ENCODE measurements around the gene SLFN14. TPM values are rescaled to one million over a fixed set of nuclear protein-coding genes. Genes with fewer than 3 reads are reported as not detected.

SLFN14 gene
- total RNA-seq, 1 experiment from 2014 or later = not detected

DNA sequence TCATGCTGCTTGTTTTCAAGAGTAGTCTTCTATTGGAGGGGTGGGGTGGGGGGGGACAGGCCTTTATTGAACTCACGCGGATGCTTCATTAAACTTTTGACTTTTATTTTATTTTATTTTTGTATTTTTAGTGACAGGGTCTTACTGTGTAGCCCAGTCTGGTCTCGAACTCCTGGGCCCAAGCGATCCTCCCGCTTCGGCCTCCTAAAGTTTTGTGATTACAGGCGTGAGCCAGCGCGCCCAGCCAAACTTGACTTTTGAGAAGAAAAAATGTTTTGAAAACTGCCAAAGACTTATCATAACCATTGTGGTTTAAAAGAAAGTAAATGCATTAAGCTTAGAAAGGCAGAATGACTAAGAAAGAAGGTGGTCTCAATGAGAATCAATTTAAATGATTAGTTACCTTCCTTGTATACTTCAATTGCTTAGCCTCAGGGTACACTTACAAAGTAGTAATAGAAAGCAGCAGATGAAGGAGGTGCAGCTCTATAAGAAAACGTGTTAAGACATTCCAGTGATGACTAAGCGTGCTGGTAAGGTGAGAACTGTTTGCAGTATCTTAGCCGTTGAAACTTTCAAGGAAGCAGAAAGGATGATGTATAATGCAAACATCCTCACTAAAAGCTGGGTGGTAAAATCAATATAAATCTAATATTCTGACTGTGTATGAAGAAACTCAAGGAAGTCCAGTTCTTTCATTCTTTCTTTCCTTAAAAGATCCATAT is 27.7 kb upstream of the SLFN14 start:
- H3K9me3 ChIP-seq (ENCODE audit: control insufficient read depth, insufficient read depth, low read depth, low read length) = no peaks in the 10 kb centered on the region
- peaks cover 25% of the 10 kb centered on the region for H3K4me1 ChIP-seq (ENCODE audit: control insufficient read depth, insufficient read depth, low read length)
- H3K27me3 ChIP-seq (ENCODE audit: control insufficient read depth, insufficient read depth, low read length) = no peaks in the 10 kb centered on the region
- in situ Hi-C loops (cut with HindIII; ENCODE audit: low pct_unique_long_range_greater_than_20kb, low sequenced_read_pairs) (no loop called here), intact Hi-C loops (cut with micrococcal nuclease; ENCODE audit: unreplicated experiment) (no loop called here)
- peak; percentile 71 for ATAC-seq
- no peak for TF ChIP-seq SIN3A (IDR thresholded peaks at IDR 0.05; ENCODE audit: borderline replicate concordance, insufficient read depth, low read depth, low read length)
- peak; percentile 76 for TF ChIP-seq POLR2AphosphoS5 (IDR thresholded peaks at IDR 0.05; ENCODE audit: low read depth, low read length)
- peak overlapping the region; percentile 97 for H3K27ac ChIP-seq (ENCODE audit: low read length)
- CTCF ChIA-PET = no interaction called here
- peaks cover 5% of the 10 kb centered on the region for H3K36me3 ChIP-seq (ENCODE audit: control insufficient read depth, insufficient read depth, low read length)
- POLR2A ChIA-PET = interaction anchor here (0.6 to 1.3 kb wide), 4 partner anchors 9 to 138 kb away, joined by 3 to 4 read pairs (median 4); no protein-coding TSS in a partner anchor
- no TSS peak for BruUV-seq (replicated peaks)
- H3K4me3 ChIP-seq (ENCODE audit: low read depth in 2 of 2, low read length in 2 of 2) = peak overlapping the region; percentile 71 to 95
- DNase-seq (ENCODE audit: low read depth, low spot score) = peak; percentile 85

GRCh38 chr17:35587074-35587961 is 26.7 kb upstream of the SLFN14 start, which contains the start of gene AP2B1:
AP2B1 (plus strand) TSS chr17:35587322; CDS start chr17:35594031, 6,709 bp downstream.
- no peaks in the 10 kb centered on the region for H3K9me3 ChIP-seq (ENCODE audit: control insufficient read depth, insufficient read depth, low read depth, low read length)
- H3K4me3 ChIP-seq (ENCODE audit: low read depth in 2 of 2, low read length in 2 of 2) = peak within 1 kb of the TSS; percentile 71 to 95
- in situ Hi-C loops (cut with HindIII; ENCODE audit: low pct_unique_long_range_greater_than_20kb, low sequenced_read_pairs) = no loop called here
- H3K36me3 ChIP-seq (ENCODE audit: control insufficient read depth, insufficient read depth, low read length) = peaks cover 3% of the 10 kb centered on the region; the same call in 1 of the 2 replicates
- H3K27ac ChIP-seq (ENCODE audit: low read length) = peak within 1 kb of the TSS; percentile 97
- peak; percentile 92 for DNase-seq (ENCODE audit: low read depth, low spot score)
- peaks cover 24% of the 10 kb centered on the region for H3K4me1 ChIP-seq (ENCODE audit: control insufficient read depth, insufficient read depth, low read length)
- intact Hi-C loops (cut with micrococcal nuclease; ENCODE audit: unreplicated experiment) = no loop called here
- TSS peak; percentile 91 for BruUV-seq (replicated peaks)
- peak; percentile 91 for ATAC-seq
- POLR2A ChIA-PET = interaction anchor here (1.3 to 1.6 kb wide), 2 partner anchors 9 to 19 kb away, joined by 3 to 5 read pairs; partner anchors contain the start of gene PEX12
- CTCF ChIA-PET = interaction anchor here (0.6 kb wide), 1 partner anchor 19 kb away, joined by 3 read pairs; no protein-coding TSS in a partner anchor
- no peaks in the 10 kb centered on the region for H3K27me3 ChIP-seq (ENCODE audit: control insufficient read depth, insufficient read depth, low read length)
- peak; percentile 78 for TF ChIP-seq POLR2AphosphoS5 (IDR thresholded peaks at IDR 0.05; ENCODE audit: low read depth, low read length)
- no peak for TF ChIP-seq CTCF (IDR thresholded peaks at IDR 0.05)
- TF ChIP-seq, protein P1, sequence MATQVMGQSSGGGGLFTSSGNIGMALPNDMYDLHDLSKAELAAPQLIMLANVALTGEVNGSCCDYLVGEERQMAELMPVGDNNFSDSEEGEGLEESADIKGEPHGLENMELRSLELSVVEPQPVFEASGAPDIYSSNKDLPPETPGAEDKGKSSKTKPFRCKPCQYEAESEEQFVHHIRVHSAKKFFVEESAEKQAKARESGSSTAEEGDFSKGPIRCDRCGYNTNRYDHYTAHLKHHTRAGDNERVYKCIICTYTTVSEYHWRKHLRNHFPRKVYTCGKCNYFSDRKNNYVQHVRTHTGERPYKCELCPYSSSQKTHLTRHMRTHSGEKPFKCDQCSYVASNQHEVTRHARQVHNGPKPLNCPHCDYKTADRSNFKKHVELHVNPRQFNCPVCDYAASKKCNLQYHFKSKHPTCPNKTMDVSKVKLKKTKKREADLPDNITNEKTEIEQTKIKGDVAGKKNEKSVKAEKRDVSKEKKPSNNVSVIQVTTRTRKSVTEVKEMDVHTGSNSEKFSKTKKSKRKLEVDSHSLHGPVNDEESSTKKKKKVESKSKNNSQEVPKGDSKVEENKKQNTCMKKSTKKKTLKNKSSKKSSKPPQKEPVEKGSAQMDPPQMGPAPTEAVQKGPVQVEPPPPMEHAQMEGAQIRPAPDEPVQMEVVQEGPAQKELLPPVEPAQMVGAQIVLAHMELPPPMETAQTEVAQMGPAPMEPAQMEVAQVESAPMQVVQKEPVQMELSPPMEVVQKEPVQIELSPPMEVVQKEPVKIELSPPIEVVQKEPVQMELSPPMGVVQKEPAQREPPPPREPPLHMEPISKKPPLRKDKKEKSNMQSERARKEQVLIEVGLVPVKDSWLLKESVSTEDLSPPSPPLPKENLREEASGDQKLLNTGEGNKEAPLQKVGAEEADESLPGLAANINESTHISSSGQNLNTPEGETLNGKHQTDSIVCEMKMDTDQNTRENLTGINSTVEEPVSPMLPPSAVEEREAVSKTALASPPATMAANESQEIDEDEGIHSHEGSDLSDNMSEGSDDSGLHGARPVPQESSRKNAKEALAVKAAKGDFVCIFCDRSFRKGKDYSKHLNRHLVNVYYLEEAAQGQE (IDR thresholded peaks at IDR 0.05; ENCODE audit: insufficient read depth in 1 of 2, low read depth in 2 of 2, low read length in 1 of 2) = no peak; a peak in 1 of 4 replicates
- TF ChIP-seq TCF7L2 (IDR thresholded peaks at IDR 0.05; ENCODE audit: low read depth, low read length) = peak; percentile 96
- TF ChIP-seq SIN3A (IDR thresholded peaks at IDR 0.05; ENCODE audit: borderline replicate concordance, insufficient read depth, low read depth, low read length) = peak; percentile 67

All from Panc1 (cell line).